Measurements from ENCODE around the gene PES1.

The PES1 gene

GRCh38 chr22:30556388-30556787 lies 35.3 kb downstream of the PES1 start:
- Histone ChIP-seq H3K9me3 (ENCODE audit: insufficient read depth, low read depth, low read length) (no peaks in the 10 kb centered on the region), H4K20me1 (ENCODE audit: insufficient read depth, low read length, poor library complexity, severe bottlenecking) (no peaks in the 10 kb centered on the region), H3K4me3 (ENCODE audit: low read length, poor library complexity, severe bottlenecking) (no peak overlapping the region), H3F3A (ENCODE audit: low read depth) (no peaks in the 10 kb centered on the region), H3K79me2 (ENCODE audit: insufficient read depth, low read length) (no peaks in the 10 kb centered on the region), H3K36me3 (ENCODE audit: insufficient read depth, low read length) (no peaks in the 10 kb centered on the region), H3K4me2 (ENCODE audit: low read depth, low read length, poor library complexity, severe bottlenecking) (no peak overlapping the region), H3K9ac (ENCODE audit: low read depth, low read length, poor library complexity, severe bottlenecking) (no peak overlapping the region), H3K9me2 (replicated peaks; ENCODE audit: low read depth, low read length) (no peaks in the 10 kb centered on the region), H3K27me3 (ENCODE audit: insufficient read depth, low read length, poor library complexity, severe bottlenecking) (no peaks in the 10 kb centered on the region), H2AFZ (ENCODE audit: low read length) (no peak overlapping the region), H3K4me1 (ENCODE audit: insufficient read depth, low read length, poor library complexity, severe bottlenecking) (no peaks in the 10 kb centered on the region)
- TF ChIP-seq EZH2phosphoT487 (IDR thresholded peaks at IDR 0.05; ENCODE audit: borderline replicate concordance) (no peak), CTCF (conservative IDR thresholded peaks at IDR 0.05; ENCODE audit: low read length) (peak; percentile 30)

DNA sequence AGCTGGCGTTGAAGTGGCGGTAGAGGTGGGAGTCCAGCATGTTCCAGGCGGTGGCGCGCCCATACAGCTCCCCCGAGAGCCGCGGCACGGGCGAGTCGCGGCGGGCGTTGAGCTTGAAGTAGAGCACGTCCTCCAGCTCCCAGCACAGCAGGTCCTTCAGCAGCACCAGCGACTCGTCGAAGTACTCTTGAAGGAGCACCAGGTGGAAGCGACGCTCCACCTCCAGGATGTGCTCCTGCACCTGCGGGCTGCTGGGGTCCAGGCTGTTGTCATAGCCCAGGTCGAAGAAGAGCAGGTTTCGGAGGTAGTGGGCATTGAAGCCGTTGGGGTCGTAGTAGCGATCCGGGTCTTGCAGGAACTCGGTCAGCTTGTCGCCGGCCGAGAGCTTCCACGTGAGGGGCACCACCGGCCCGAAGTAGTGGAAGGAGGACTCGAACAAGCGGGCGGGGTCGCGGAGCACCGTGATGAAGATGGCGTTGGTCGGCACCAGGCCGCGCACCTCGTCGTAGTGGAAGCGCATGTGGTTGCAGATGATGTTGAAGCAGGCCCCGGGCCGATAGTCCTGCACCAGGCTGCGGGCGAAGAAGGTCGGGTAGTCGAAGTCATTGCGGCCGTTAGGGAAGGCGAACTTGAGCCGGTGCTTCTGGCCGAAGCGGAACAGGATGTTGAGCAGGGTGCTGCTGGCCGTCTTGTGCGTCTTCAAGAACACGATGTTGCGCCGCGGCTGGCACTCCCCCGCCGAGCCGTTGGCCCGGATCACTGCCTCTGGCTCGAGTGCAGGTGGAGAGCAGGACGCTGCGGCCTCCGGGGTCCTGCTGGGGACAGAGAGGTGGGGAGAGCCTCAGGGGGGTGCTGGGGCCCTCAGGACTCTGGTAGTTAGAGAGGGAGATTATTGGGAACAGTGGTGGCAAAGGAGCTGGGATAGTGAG lies 36.2 kb downstream of the PES1 start:
- H3K36me3 ChIP-seq (ENCODE audit: insufficient read depth, low read length), result no peaks in the 10 kb centered on the region
- H2AFZ ChIP-seq (ENCODE audit: low read length), result no peak overlapping the region
- H3K9me2 ChIP-seq (replicated peaks; ENCODE audit: low read depth, low read length), result no peaks in the 10 kb centered on the region
- TF ChIP-seq CTCF (conservative IDR thresholded peaks at IDR 0.05; ENCODE audit: low read length), result no peak
- TF ChIP-seq EZH2phosphoT487 (IDR thresholded peaks at IDR 0.05; ENCODE audit: borderline replicate concordance), result no peak
- no peak overlapping the region for H3K9ac ChIP-seq (ENCODE audit: low read depth, low read length, poor library complexity, severe bottlenecking)
- H3K4me2 ChIP-seq (ENCODE audit: low read depth, low read length, poor library complexity, severe bottlenecking), result no peak overlapping the region
- H3K4me3 ChIP-seq (ENCODE audit: low read length, poor library complexity, severe bottlenecking), result no peak overlapping the region
- H3K27me3 ChIP-seq (ENCODE audit: insufficient read depth, low read length, poor library complexity, severe bottlenecking), result no peaks in the 10 kb centered on the region
- H3K79me2 ChIP-seq (ENCODE audit: insufficient read depth, low read length), result no peaks in the 10 kb centered on the region
- no peaks in the 10 kb centered on the region for H3K4me1 ChIP-seq (ENCODE audit: insufficient read depth, low read length, poor library complexity, severe bottlenecking)
- H3F3A ChIP-seq (ENCODE audit: low read depth), result no peaks in the 10 kb centered on the region
- no peaks in the 10 kb centered on the region for H3K9me3 ChIP-seq (ENCODE audit: insufficient read depth, low read depth, low read length)
- no peaks in the 10 kb centered on the region for H4K20me1 ChIP-seq (ENCODE audit: insufficient read depth, low read length, poor library complexity, severe bottlenecking)

DNA sequence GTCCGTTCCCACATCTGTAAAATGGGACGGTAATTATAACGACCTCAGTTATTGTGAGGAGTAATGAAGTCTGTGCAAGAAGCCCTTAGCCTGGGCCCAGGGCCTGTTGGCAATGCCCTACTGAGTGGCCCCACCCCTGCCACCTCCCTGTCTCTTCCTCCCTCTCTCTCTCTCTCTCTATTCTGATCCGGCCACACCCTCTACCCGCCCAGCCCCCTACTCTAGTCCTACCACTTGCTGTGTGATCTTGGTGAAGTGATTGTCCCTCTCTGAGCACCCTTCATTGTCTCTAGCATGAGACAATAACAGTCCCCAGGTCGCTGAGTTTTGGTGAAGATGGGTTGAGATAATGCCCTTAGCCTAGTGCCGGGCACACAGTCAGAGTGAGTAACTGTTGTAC lies 37.7 kb downstream of the PES1 start:
- no peak overlapping the region for H3K4me3 ChIP-seq (ENCODE audit: low read length, poor library complexity, severe bottlenecking)
- no peak overlapping the region for H3K4me2 ChIP-seq (ENCODE audit: low read depth, low read length, poor library complexity, severe bottlenecking)
- no peaks in the 10 kb centered on the region for H3K27me3 ChIP-seq (ENCODE audit: insufficient read depth, low read length, poor library complexity, severe bottlenecking)
- no peaks in the 10 kb centered on the region for H3K9me2 ChIP-seq (replicated peaks; ENCODE audit: low read depth, low read length)
- no peaks in the 10 kb centered on the region for H3K36me3 ChIP-seq (ENCODE audit: insufficient read depth, low read length)
- H3K9me3 ChIP-seq (ENCODE audit: insufficient read depth, low read depth, low read length), result no peaks in the 10 kb centered on the region
- H2AFZ ChIP-seq (ENCODE audit: low read length), result no peak overlapping the region
- H3F3A ChIP-seq (ENCODE audit: low read depth), result no peaks in the 10 kb centered on the region
- TF ChIP-seq CTCF (conservative IDR thresholded peaks at IDR 0.05; ENCODE audit: low read length) (no peak), EZH2phosphoT487 (IDR thresholded peaks at IDR 0.05; ENCODE audit: borderline replicate concordance) (no peak)
- no peaks in the 10 kb centered on the region for H3K79me2 ChIP-seq (ENCODE audit: insufficient read depth, low read length)
- no peaks in the 10 kb centered on the region for H4K20me1 ChIP-seq (ENCODE audit: insufficient read depth, low read length, poor library complexity, severe bottlenecking)
- H3K4me1 ChIP-seq (ENCODE audit: insufficient read depth, low read length, poor library complexity, severe bottlenecking), result no peaks in the 10 kb centered on the region
- no peak overlapping the region for H3K9ac ChIP-seq (ENCODE audit: low read depth, low read length, poor library complexity, severe bottlenecking)
